Measurements from ENCODE around the gene CPB2. TPM values are rescaled to one million over a fixed set of nuclear protein-coding genes. Genes with fewer than 3 reads are reported as not detected.
A peak's percentile ranks its signal among the peaks of the same experiment; 100 is the strongest.

The CPB2 gene
- total RNA-seq, 1 experiment from 2014 or later = not detected

DNA sequence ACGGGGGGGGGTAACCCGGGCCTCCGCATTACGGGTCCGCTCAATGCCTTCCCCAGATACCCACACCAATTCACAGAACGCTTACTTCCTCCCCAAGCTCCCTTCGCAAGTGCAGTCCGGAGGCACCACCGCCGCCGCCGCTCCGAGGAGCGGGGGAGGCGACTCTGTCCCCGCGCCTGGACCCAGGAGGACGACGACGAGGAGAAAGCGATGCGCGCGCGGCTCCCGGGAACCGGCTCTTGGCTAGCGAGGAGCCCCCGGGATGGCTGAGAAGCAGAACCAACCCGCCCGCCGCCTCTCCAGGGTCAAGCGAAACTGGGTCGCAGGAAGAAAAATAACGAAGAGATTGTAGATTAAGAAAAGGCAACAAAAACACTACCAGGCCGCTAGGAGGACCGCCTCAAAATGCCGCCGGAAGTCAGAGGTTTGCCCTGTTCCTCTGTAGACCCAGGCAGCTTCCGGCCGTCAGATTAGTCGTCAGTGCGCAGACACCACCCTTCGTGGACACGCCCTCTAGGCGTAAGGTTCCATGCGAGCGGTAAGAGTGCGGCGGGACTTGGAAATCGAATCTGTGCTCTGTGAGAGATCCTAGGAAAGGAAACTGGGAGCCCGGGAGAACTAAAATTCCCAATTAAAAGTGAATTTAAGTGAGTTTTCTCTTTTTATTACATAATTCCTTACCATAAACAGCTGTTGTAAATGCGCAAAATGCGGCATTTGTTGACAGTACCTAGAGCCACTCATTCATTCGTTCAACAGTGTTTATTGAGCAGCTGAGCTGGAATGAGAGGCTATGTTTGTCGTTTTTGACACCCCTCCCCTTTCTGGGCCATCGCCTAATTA lies 52.3 kb downstream of the CPB2 start, which contains the start of gene ZC3H13:
TSS of gene ZC3H13 (minus strand) at position 428 of the 843 bp plus-strand sequence. CDS start 7,239 bp downstream, outside the sequence.
- DNase-seq (ENCODE audit: low spot score) = peak; percentile 94

DNA sequence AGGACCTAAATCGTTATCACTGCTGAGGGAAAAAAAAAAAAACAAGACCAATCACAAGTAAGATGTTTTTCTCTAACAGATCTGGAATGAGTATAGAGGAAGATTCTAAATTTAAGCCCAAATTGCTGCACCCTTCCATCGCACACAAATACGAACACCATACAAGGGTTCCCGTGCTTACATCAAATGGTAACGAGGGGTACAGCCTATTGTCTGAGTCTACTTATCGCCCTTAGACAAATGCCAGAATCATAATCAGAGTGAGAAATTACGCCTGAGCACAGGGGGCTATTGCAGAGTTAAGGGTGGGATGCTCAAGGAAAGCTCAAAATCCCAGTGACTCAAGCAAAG lies 52.9 kb downstream of the CPB2 start:
- no peak for DNase-seq (ENCODE audit: low spot score)

DNA sequence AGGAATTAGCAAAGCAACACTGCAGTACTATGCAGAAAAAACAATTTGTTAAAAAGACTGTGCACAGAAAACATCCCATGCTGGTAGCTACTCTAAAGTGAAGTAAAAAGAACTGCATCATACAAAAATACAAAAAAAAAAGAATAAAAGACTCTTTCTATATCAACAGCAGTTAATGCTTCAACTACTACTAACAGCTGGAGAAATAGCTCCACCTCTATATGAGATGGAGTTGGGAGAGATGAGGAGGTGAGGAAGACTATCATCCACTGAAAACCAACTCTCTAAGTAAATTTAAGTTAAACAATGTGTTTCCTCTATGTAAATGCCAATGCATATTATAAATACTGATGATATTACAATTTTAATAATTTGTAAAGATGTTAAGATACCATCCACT lies 54.1 kb downstream of the CPB2 start:
- no peak for DNase-seq (ENCODE audit: low spot score)

DNA sequence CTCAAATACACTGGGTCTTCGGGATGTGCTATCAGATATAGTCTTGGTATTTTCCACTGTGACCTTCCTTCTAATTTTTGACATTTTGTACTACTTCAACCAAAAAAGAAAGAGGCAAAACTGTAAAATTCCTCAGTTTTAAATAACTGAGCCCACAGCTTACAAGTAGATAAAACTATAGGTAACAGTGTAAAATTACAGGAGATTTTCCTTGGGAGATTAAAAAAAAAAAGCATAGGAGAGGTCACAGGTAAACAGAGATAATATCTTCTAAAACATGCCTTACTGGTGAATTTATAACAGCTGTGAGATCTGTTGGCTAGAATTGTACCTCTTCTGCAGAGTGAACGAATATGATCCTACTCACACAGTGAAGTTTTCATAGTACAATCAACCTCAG lies 59.4 kb downstream of the CPB2 start:
- DNase-seq (ENCODE audit: low spot score) = no peak

DNA sequence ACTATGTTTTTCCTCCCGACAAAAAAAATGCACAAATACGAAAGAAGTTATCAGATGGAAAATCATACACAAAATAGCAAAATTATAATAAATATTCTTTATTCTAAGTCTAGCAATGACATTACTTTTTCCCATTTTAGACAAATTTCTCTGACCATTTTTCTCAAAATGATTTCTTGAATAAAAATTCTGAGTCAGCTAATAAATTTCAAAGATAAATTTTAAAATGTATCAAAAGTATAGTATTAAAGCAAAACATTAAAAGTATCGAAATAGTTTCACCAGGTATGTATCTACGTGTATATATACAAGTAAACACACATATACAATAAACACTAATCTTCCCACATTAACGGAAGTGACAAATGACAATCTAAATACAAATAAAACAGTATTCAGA lies 61.2 kb downstream of the CPB2 start:
- DNase-seq (ENCODE audit: low spot score) = no peak

DNA sequence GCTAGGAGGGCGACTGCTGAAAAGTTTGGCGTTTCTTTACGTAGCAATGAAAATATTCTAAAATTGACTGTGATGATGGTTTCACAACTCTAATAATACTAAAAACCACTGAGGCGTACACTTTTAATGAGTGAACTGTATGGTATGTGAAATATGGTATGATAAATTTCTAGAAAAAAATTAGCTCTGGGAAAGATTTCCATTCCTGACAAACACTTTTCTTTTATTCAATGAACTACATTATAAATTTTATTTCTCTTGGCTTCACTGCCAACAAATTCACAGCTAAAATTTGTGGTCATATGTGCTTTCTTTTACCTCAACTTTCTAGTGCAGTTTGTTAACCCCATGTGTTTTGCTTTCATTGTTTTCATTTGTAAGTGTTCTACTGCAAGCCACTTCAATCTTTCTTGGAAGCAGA lies 63.4 kb downstream of the CPB2 start:
- no peak for DNase-seq (ENCODE audit: low spot score)

DNA sequence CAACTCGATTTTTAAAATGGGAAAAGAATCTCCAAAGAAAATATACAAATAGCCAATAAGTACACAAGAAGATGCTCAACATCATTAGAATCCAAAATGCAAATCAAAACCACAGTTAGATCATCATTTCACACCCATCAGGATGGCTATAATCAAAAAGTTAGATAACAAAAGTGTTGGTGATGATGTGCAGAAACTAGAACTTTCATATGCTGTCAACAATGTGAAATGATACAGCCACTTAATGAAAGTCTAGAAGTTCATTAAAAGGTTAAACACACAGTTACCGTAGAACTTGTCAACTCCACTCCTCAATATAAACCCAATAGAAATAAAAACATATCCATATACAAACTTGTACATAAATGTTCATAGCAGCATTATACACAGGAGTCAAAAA lies 64.1 kb downstream of the CPB2 start:
- no peak for DNase-seq (ENCODE audit: low spot score)

DNA sequence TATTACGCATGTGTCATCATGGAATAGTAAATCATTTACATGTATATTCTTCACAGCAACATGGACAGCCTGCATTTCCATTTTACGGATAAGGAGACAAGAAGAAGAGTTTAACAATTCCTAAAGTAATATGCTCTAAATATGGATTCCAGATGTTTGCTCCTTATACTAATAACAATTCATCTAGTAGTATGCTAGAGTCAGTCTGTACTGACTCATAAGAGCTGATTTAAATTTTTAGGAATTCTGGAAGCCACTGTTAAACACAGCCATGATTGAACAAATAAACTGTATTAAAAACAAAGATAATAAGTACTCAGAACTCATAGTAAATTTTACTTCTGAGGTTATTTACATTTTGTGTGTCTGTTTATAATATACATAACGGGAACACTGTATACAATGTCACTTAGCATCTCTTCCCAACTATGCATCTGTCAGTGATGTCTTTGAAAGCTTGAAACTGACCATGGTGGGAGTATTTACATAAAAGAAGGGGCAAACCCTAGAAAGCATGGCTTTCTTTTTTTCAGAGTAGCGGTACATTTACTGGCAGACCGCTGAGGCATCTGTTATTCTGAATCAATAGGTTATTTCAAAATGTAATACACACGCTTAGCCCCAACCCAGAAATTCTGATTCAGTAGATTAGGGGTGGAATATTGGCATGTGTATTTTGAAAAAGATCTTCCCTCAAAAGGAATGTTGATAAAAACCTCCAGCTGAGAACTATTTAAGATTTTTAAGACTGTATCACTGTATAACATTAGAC lies 65.2 kb downstream of the CPB2 start:
- DNase-seq (ENCODE audit: low spot score) = no peak

DNA sequence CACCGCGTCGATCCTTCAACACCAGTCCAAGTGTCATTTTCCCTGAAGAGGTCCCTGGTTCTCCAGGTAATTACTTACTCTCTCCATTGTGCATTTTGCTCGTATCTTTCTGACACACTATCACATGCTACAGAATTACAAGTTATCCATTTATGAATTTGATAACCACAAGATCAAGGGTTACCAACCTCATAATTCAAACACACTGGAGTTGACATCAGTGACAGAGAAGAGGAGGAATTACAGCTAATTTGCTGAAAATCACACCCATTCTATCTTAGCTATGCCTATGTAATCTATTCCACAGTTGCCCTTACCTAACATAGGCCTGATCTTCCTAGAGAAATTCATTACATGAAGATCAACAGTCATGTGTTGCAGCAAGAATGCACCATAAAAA lies 66.5 kb downstream of the CPB2 start:
- DNase-seq (ENCODE audit: low spot score) = no peak

DNA sequence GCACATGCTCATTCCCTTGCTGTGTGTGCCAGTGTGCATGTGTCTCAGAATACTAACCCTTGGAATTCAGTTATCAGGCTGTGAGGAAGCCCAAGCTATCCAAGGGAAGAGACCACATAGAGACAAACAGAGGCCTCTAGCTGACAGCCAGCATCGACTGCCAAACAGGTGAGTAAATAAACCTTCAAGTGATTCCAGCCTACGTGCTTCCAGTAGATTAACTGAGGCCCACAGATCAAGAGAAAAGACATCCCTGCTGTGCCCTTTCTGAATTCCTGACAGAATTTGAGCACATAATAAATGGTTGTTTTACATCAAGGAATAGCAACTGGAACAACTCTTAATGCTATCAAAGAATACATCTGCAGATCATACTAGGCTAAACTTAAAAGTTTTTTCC lies 69.8 kb downstream of the CPB2 start:
- no peak for DNase-seq (ENCODE audit: low spot score)

DNA sequence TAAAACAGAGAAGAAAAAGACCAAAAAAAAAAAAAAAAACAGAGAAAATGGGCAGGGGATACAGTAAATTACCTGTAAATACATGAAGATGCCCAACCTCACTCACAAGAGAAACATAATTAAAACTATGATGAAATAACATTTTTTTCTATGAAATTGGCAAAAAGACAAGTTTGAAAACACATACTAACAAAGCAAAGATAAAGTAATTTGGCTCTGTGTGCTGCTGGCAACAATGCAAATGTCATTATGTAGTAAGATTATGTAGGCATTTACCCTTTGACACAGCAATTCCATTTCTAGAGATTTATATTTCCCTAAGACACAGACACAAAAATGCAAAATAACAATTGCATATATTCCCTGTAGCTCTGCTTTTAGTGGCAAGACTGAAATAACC lies 72.5 kb downstream of the CPB2 start:
- DNase-seq (ENCODE audit: low spot score) = no peak

DNA sequence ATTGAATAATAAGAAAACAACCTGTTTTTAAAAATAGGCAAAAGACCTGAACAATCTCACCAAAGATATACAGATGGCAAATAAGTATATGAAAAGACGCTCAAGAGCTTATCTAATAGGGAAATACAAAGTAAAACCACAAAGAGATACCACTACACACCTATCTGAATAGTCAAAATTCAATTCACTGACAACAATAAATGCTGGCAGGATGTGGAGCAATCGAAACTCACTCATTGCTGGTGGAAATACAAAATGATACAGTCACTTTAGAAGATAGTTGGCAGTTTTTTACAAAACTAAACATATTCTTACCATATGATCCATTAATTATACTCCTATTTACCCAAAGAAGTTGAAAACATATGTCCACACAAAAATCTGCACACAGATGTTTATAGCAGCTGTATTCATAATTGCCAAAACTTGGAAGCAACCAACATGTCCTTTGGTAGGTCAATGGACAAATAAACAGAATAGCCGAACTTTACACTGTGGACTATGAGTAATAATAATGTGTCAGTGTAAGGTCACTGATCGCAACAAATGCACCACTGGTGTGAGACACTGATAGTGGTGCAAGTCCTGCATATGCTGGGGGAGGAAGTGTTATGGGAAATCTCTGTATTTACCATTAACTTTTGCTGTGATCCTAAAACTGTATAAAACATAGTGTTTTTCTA lies 73.1 kb downstream of the CPB2 start:
- DNase-seq (ENCODE audit: low spot score) = no peak

DNA sequence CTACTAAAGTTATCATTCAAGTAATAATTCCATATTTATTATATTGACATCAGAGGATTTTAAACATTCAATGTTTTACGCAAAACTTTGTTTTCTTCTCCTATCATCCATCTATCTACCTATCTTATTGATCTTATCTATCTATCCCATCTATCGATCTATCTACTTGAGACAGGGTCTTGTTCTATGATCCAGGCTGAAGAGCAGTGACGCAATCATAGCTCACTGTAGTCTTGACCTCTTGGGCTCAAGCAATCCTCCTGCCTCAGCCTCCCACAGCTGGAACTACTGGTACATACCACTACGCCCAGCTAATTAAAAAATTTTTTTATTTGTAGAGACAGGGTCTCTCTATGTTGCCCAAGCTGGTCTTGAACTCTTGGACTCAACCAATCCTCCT lies 79.7 kb downstream of the CPB2 start:
- no peak for DNase-seq (ENCODE audit: low spot score)

DNA sequence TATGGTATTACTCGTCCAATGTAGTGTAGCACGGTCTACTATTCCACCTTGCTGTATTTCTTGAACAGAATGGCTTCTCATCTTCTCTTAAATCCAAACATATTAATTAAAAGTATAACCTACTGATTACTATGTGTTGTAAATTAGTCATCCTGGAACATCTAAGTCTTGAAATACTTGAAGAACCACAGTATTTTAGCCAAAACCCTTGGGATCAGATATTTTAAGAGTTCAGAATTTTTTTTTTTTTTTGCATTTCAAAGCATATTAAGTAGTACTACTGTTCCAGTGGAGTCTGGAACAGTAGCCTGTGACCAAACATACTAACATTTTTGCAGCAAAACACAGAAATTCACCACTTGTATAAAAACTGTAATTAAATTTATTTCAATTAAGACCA lies 82.4 kb downstream of the CPB2 start:
- no peak for DNase-seq (ENCODE audit: low spot score)

DNA sequence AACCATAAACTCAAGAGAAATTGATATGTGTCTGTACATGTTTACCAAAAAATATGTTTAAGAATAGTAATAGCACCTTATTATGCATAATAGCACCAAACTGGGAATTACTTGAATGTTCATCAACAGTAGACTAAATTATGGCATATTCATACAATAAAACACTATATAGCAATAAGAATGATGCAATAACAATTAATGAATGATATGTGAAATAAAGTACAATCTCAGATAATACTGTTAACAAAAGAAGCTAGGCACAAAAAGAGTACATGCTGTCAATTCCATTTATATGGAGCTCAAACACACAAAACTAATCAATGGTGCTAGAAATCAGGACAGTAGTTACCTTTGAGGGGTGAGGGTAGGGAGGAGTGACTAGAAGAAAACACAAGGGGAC lies 88.6 kb downstream of the CPB2 start:
- no peak for DNase-seq (ENCODE audit: low spot score)

DNA sequence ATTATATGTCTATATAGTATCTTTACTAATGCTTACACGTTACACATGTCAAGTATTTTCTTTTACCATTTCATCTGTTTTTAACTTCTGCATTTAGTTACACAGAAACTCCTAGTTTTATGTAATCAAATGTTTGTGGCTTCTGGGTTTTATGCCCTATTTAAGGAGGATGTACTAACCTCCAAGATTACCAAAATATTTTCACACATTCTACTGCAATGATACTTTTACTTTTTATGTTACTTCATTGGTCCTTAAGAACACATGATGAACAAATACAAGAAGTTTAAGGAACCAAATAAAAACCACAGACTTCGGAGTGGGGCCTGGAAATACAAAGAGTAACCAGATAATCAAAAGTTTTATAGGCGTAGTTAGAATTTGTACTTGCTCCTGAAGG lies 89.5 kb downstream of the CPB2 start:
- no peak for DNase-seq (ENCODE audit: low spot score)

DNA sequence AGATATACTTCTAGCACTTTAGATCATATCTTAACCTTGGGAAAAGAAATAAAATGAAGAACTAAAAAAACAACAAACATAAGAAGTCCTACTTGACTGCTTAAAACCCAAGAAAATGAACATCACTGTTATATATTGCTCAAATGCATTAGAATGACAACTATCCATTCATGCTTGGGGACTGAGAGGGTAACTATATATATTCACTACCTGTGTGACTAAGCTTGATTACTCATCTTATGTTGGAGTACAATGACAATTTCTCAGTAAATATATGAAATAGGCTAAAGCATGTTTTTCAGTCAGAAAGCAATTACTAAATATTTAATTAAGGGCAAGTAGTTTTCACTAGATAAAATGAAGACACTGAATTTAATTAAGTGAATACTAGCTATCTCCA lies 92.4 kb downstream of the CPB2 start:
- no peak for DNase-seq (ENCODE audit: low spot score)

DNA sequence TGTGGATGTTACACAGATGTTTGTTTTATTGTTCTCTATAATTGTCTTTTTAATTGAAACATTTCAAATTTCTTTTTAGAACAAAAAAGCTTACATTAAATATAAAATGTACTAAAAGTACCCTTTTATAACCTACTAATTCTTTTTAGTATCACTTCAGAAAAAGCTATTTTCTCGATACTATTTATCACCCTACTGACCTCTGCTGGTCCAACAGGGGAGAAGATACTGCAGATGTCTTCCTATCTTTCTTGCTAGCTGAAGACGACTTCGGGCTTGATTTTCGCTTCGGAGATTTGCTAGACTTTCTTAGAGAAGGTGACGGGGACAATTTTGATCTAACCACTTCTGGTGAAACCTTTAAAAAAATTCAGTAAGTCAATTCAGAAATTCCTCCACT lies 94.7 kb downstream of the CPB2 start:
- DNase-seq (ENCODE audit: low spot score) = peak; percentile 2

DNA sequence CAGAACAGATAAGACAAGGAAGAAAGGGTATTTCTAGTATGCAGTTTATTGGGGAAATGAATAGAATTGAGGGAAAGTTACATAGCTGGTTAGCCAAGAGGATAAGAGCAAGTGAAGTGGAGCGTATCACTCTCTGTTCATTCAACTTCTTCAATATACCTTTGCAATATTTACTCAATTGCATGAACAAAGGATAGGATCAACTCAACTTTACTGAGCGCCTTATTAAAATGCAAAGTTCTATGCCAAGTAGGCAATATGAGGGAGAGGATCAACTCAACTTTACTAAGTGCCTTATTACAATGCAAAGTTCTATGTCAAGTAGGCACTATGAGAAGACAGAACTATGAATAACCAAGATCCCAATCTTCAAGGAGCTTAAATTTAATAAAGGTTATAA lies 96.2 kb downstream of the CPB2 start:
- DNase-seq (ENCODE audit: low spot score) = no peak

DNA sequence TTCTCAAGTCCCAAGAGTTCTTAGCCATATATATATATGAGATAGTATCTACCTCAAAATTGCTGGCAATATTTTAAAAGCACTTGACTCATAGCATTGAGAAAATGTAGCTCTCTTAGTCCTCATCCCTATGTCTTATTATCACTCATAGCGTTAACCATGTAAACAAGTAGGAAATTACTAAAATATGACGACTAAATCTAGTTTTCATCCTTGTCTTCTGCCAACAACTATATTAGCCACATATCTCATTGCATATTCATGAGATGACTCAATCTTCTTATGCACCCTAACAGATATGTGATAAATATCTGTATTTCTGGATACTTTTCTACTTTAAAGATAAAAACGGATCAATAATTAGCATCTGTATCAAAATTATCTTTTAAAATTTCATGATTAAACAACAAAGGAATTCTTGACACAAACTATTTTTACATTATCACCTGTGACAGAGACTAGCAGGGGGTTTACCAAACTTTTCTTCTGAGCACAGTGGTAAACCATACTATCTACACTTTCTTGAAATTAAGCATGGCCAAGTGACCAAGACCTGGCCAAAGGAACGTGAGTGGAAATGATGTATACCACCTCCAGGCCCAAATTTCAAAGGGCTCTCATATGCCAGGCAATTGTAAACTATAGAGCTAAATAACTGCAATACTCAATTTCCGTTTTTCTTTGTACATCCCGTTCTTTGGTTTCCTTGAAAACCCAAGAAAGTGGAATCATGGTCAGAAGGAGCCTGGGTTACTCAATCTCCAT lies 98.0 kb downstream of the CPB2 start:
- DNase-seq (ENCODE audit: low spot score) = no peak

DNA sequence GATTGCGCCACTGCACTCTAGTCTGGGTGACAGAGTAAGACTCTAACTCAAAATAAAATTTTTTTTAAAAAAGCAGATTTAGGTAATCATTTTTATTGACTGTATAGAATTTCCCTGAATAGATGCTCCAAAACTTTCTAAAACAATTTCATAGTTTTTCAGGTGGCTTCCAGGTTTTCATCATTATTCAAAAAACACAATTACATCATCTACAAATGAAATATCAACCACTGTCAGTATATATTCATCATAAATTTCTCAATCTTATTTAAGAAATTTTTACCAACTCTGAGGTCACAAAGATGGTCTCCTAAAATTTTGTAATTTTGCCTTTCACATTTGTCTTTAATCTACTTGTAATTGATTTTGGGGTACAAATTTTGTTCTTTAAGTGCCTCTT lies 100.3 kb downstream of the CPB2 start:
- DNase-seq (ENCODE audit: low spot score) = no peak
